ENCODE results near the gene ZDHHC16. TPM values are rescaled to one million over a fixed set of nuclear protein-coding genes. Genes with fewer than 3 reads are reported as not detected.
A peak's percentile ranks its signal among the peaks of the same experiment; 100 is the strongest.

ZDHHC16 gene
- total and polyA plus RNA-seq, 10 of the 15 experiments (the other 5 are each of a cell fraction or from before 2014, with no cell fraction given) = 16.8 to 63.1 (median 29.8) TPM

- TF ChIP-seq SIN3A (IDR thresholded peaks at IDR 0.05; ENCODE audit: low read depth, low read length) (no peak; the same call in 1 of the 2 replicates), NFYB (IDR thresholded peaks at IDR 0.05; ENCODE audit: insufficient read depth, low read depth, low read length) (peak; percentile 83), RUNX3 (IDR thresholded peaks at IDR 0.05; ENCODE audit: low read length) (no peak), YY1 (IDR thresholded peaks at IDR 0.05; ENCODE audit: low read depth, low read length) (peak; percentile 90), EED (IDR thresholded peaks at IDR 0.05; ENCODE audit: low read depth) (peak; percentile 42; the same call in 1 of the 2 replicates), IKZF2 (IDR thresholded peaks at IDR 0.05) (peak; percentile 44; a peak in 1 of 4 replicates), RBBP5 (conservative IDR thresholded peaks at IDR 0.05) (no peak), TCF3 (IDR thresholded peaks at IDR 0.05; ENCODE audit: borderline replicate concordance, insufficient read depth, low read depth, low read length) (0 out of 2 replicates have a peak, but pooled peaks have one; percentile 44), CREB1 (IDR thresholded peaks at IDR 0.05; ENCODE audit: low read depth) (peak; percentile 70; the same call in 1 of the 2 replicates), IRF4 (IDR thresholded peaks at IDR 0.05; ENCODE audit: low read depth, low read length) (0 out of 2 replicates have a peak, but pooled peaks have one; percentile 19), PKNOX1 (IDR thresholded peaks at IDR 0.05) (peak; percentile 82)
Measured at GRCh38 chr10:97497572-97498075, 51.6 kb downstream of the ZDHHC16 start (continued).

GRCh38 chr10:97498076-97498840 lies 52.3 kb downstream of the ZDHHC16 start, which contains the start of gene MMS19:
Gene MMS19 (minus strand): TSS chr10:97498422. CDS start chr10:97498384, 38 bp downstream.
- Histone ChIP-seq H3K9me3 (replicated peaks; ENCODE audit: control insufficient read depth, insufficient read depth, low read length) (no peaks in the 10 kb centered on the region), H3K79me2 (ENCODE audit: control insufficient read depth, insufficient read depth, low read length) (peaks cover 48% of the 10 kb centered on the region), H3K4me2 (ENCODE audit: control insufficient read depth, insufficient read depth) (peak within 1 kb of the TSS; percentile 88), H3K9ac (ENCODE audit: control insufficient read depth, insufficient read depth, low read length) (peak within 1 kb of the TSS; percentile 95), H3K36me3 (ENCODE audit: control insufficient read depth in 2 of 2, insufficient read depth in 2 of 2, low read length in 1 of 2) (peaks cover under 1 to 2% of the 10 kb centered on the region in 2 experiments; a peak in 2 of 4 replicates), H3K4me1 (ENCODE audit: control insufficient read depth, insufficient read depth, low read length) (peaks cover 5% of the 10 kb centered on the region), H2AFZ (ENCODE audit: control insufficient read depth, low read depth, low read length) (peak within 1 kb of the TSS; percentile 91), H3K27ac (ENCODE audit: control insufficient read depth, insufficient read depth) (peak within 1 kb of the TSS; percentile 87), H4K20me1 (ENCODE audit: control insufficient read depth, insufficient read depth) (no peaks in the 10 kb centered on the region), H3K4me3 (peak within 1 kb of the TSS; percentile 90), H3K27me3 (replicated peaks in 1 of 2; ENCODE audit: control insufficient read depth in 2 of 2, insufficient read depth in 2 of 2, low read length in 1 of 2) (peaks cover 6 to 14% of the 10 kb centered on the region in 2 experiments)
- POLR2A ChIA-PET = no interaction called here
- ATAC-seq (peak; percentile 93), DNase-seq (ENCODE audit: low read depth, low spot score) (peak; percentile 77), FAIRE-seq (no peak)
- WGBS (ENCODE audit: insufficient coverage, insufficient replicate concordance, low lambda C conversion rate, missing lambda C conversion rate) = under 1% methylated on average over 50 of the region's 73 CpGs
- SMC1A ChIA-PET (ENCODE audit: uncharacterized antibody, unreplicated experiment) = no interaction called here
- intact Hi-C loops (cut with micrococcal nuclease; ENCODE audit: unreplicated experiment) = loop anchor here (1.0 to 5.0 kb wide), 4 partner anchors 51 to 206 kb away; partner anchors contain the start of genes ARHGAP19, EXOSC1, PGAM1 and ZDHHC16
- BruUV-seq (replicated peaks) = no TSS peak
- CTCF ChIA-PET = interaction anchor here (1.5 kb wide), 1 partner anchor 54 kb away, joined by 3 read pairs; no protein-coding TSS in a partner anchor
- in situ Hi-C loops (cut with MboI) = no loop called here
- RAD21 ChIA-PET (ENCODE audit: unreplicated experiment) = no interaction called here
- TF ChIP-seq BHLHE40 (IDR thresholded peaks at IDR 0.05; ENCODE audit: borderline replicate concordance in 1 of 2, low read depth in 2 of 2, low read length in 1 of 2) (peak; percentile 93 to 97), DPF2 (IDR thresholded peaks at IDR 0.05) (no peak; the same call in 1 of the 2 replicates), RB1 (IDR thresholded peaks at IDR 0.05; ENCODE audit: borderline replicate concordance) (peak; percentile 72; the same call in 1 of the 2 replicates), EED (IDR thresholded peaks at IDR 0.05; ENCODE audit: low read depth) (0 out of 2 replicates have a peak, but pooled peaks have one; percentile 7), SREBF2 (IDR thresholded peaks at IDR 0.05; ENCODE audit: low read length) (no peak), HDAC6 (IDR thresholded peaks at IDR 0.05; ENCODE audit: unreplicated experiment) (peak; percentile 38), GATAD2B (conservative IDR thresholded peaks at IDR 0.05; ENCODE audit: low read depth) (0 out of 2 replicates have a peak, but pooled peaks have one; percentile 57), IKZF1 (conservative IDR thresholded peaks at IDR 0.05) (0 out of 2 replicates have a peak, but pooled peaks have one; percentile 19), PML (IDR thresholded peaks at IDR 0.05; ENCODE audit: low read length) (peak; percentile 77; the same call in 1 of the 2 replicates)
- TF ChIP-seq, protein P1, sequence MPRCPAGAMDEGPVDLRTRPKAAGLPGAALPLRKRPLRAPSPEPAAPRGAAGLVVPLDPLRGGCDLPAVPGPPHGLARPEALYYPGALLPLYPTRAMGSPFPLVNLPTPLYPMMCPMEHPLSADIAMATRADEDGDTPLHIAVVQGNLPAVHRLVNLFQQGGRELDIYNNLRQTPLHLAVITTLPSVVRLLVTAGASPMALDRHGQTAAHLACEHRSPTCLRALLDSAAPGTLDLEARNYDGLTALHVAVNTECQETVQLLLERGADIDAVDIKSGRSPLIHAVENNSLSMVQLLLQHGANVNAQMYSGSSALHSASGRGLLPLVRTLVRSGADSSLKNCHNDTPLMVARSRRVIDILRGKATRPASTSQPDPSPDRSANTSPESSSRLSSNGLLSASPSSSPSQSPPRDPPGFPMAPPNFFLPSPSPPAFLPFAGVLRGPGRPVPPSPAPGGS (IDR thresholded peaks at IDR 0.05; ENCODE audit: borderline replicate concordance, insufficient read depth, low read depth, low read length, poor library complexity, severe bottlenecking) = no peak

All from GM12878 (cell line).